ENCODE measurements around the gene DNHD1.

DNA sequence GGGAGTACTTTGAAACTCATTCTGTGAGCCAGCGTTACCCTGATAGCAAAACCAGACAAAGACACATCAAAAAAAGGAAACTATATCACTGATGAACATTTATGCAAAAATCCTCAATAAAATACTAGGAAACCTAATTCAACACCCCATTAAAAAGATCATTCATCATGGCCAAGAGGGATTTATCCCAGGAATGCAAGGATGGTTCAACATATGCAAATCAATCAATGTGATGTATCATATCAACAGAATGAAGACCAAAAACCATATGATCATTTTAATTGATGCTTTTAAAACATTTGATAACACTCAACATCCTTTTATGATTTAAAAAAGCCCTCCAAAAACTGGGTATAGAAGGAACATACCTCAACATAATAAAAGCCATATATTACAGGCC, 86.5 kb downstream of the DNHD1 start:
- TF ChIP-seq, protein P1, sequence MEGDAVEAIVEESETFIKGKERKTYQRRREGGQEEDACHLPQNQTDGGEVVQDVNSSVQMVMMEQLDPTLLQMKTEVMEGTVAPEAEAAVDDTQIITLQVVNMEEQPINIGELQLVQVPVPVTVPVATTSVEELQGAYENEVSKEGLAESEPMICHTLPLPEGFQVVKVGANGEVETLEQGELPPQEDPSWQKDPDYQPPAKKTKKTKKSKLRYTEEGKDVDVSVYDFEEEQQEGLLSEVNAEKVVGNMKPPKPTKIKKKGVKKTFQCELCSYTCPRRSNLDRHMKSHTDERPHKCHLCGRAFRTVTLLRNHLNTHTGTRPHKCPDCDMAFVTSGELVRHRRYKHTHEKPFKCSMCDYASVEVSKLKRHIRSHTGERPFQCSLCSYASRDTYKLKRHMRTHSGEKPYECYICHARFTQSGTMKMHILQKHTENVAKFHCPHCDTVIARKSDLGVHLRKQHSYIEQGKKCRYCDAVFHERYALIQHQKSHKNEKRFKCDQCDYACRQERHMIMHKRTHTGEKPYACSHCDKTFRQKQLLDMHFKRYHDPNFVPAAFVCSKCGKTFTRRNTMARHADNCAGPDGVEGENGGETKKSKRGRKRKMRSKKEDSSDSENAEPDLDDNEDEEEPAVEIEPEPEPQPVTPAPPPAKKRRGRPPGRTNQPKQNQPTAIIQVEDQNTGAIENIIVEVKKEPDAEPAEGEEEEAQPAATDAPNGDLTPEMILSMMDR (conservative IDR thresholded peaks at IDR 0.05): no peak
- no peak for TF ChIP-seq EZH2 (IDR thresholded peaks at IDR 0.05; ENCODE audit: low read depth)

Measured in PC-9 (cell line).